ENCODE data around the gene MYO3B.
"Not testable (repeated sequence)": the region's sequence is repeated elsewhere in the genome, so short reads cannot be mapped to it uniquely, and the experiment has no call there.

MYO3B gene

DNA sequence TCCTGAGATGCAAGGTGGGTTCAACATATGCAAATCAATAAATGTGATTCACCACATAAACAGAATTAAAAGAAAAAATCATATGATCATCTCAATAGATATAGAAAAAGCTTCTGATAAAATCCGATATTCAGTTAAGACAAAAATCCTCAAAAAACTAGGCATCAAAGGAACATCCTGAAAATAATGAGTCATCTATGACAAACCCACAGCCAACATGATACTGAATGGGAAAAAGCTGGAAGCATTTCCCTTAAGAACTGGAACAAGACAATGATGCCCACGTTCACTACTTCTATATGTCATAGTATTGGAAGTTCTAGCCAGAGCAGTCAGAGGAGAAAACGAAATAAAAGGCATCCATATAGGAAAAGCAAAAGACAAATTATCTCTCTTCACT is 80.4 kb downstream of the MYO3B start:
- no peak for DNase-seq (ENCODE audit: extremely low spot score)
- TF ChIP-seq FOXM1 (IDR thresholded peaks at IDR 0.05; ENCODE audit: borderline replicate concordance) (no peak), SP1 (IDR thresholded peaks at IDR 0.05) (no peak), FOXK2 (IDR thresholded peaks at IDR 0.05) (no peak), ELF4 (IDR thresholded peaks at IDR 0.05) (no peak), BHLHE40 (IDR thresholded peaks at IDR 0.05; ENCODE audit: borderline replicate concordance) (no peak), SUZ12 (IDR thresholded peaks at IDR 0.05) (no peak), CTBP1 (IDR thresholded peaks at IDR 0.05; ENCODE audit: borderline replicate concordance) (no peak), NFRKB (IDR thresholded peaks at IDR 0.05) (no peak), ARNT (IDR thresholded peaks at IDR 0.05) (no peak), L3MBTL2 (conservative IDR thresholded peaks at IDR 0.05) (no peak), ZNF384 (IDR thresholded peaks at IDR 0.05) (no peak), LEF1 (IDR thresholded peaks at IDR 0.05; ENCODE audit: borderline replicate concordance) (no peak), TARDBP (IDR thresholded peaks at IDR 0.05) (no peak)
- TF ChIP-seq, protein P1, sequence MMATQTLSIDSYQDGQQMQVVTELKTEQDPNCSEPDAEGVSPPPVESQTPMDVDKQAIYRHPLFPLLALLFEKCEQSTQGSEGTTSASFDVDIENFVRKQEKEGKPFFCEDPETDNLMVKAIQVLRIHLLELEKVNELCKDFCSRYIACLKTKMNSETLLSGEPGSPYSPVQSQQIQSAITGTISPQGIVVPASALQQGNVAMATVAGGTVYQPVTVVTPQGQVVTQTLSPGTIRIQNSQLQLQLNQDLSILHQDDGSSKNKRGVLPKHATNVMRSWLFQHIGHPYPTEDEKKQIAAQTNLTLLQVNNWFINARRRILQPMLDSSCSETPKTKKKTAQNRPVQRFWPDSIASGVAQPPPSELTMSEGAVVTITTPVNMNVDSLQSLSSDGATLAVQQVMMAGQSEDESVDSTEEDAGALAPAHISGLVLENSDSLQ (IDR thresholded peaks at IDR 0.05) = no peak
- CTCF ChIA-PET = no interaction called here
- POLR2A ChIA-PET = no interaction called here

DNA sequence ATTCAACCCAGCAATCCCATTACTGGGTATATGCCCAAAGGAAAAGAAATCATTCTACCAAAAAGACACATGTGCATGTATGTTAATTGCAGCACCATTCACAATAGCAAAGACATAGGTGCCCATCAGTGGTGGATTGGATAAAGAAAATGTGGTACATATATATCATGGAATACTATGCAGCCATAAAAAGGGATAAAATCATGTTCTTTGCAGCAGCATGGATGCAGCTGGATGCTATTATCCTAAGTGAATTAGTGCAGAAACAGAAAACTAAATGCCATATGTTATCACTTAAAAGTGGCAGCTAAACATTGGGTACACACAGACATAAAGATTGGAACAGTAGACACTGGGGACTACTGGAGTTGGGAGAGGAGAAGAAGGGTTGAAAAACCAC is 82.2 kb downstream of the MYO3B start:
- ChIA-PET POLR2A (no interaction called here), CTCF (no interaction called here)
- DNase-seq (ENCODE audit: extremely low spot score) = no peak
- TF ChIP-seq L3MBTL2 (conservative IDR thresholded peaks at IDR 0.05) = no peak
- TF ChIP-seq ARNT (IDR thresholded peaks at IDR 0.05) = no peak
- TF ChIP-seq ELF4 (IDR thresholded peaks at IDR 0.05) = no peak
- no peak for TF ChIP-seq BHLHE40 (IDR thresholded peaks at IDR 0.05; ENCODE audit: borderline replicate concordance)
- TF ChIP-seq CTBP1 (IDR thresholded peaks at IDR 0.05; ENCODE audit: borderline replicate concordance) = no peak
- no peak for TF ChIP-seq ZNF384 (IDR thresholded peaks at IDR 0.05)
- TF ChIP-seq, protein P1 (IDR thresholded peaks at IDR 0.05) = no peak
- no peak for TF ChIP-seq TARDBP (IDR thresholded peaks at IDR 0.05)
- no peak for TF ChIP-seq NFRKB (IDR thresholded peaks at IDR 0.05)
- TF ChIP-seq FOXK2 (IDR thresholded peaks at IDR 0.05) = no peak
- no peak for TF ChIP-seq SUZ12 (IDR thresholded peaks at IDR 0.05)
- no peak for TF ChIP-seq SP1 (IDR thresholded peaks at IDR 0.05)
- TF ChIP-seq FOXA1 (IDR thresholded peaks at IDR 0.05) = no peak
- TF ChIP-seq HDGF (IDR thresholded peaks at IDR 0.05; ENCODE audit: borderline replicate concordance) = no peak
- TF ChIP-seq LEF1 (IDR thresholded peaks at IDR 0.05; ENCODE audit: borderline replicate concordance) = no peak
- TF ChIP-seq FOXM1 (IDR thresholded peaks at IDR 0.05; ENCODE audit: borderline replicate concordance) = no peak

- DNase-seq (ENCODE audit: extremely low spot score) = no peak
- TF ChIP-seq, protein P1 (IDR thresholded peaks at IDR 0.05) = no peak
- POLR2A ChIA-PET = no interaction called here
- CTCF ChIA-PET = no interaction called here
Measured at GRCh38 chr2:170261566-170261965, 83.6 kb downstream of the MYO3B start.

DNA sequence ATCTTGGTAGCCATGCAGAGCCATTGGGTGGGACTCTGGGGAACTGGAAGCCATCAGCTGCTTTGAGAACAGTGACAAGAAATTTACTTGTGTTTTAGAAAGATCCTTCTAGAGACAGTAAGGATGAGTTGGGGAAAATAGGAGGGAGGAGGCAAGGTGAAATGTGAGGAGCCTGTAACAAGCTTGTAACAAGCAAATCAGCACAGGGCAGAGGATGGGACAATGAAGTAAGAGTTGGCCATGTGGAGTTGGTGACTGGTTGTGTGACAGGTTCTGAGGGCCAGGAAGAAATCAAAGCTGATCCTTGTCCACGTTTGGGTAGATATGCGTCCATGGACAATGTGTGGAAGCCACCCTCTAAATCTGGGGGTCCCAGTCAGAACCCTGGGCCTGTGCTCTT is 84.4 kb downstream of the MYO3B start:
- TF ChIP-seq, protein P1 (IDR thresholded peaks at IDR 0.05) = no peak
- TF ChIP-seq FOXM1 (IDR thresholded peaks at IDR 0.05; ENCODE audit: borderline replicate concordance) (no peak), FOXK2 (IDR thresholded peaks at IDR 0.05) (no peak), ZNF384 (IDR thresholded peaks at IDR 0.05) (no peak), SP1 (IDR thresholded peaks at IDR 0.05) (no peak), LEF1 (IDR thresholded peaks at IDR 0.05; ENCODE audit: borderline replicate concordance) (no peak), BHLHE40 (IDR thresholded peaks at IDR 0.05; ENCODE audit: borderline replicate concordance) (no peak), L3MBTL2 (conservative IDR thresholded peaks at IDR 0.05) (no peak), SUZ12 (IDR thresholded peaks at IDR 0.05) (no peak), TARDBP (IDR thresholded peaks at IDR 0.05) (no peak), CTBP1 (IDR thresholded peaks at IDR 0.05; ENCODE audit: borderline replicate concordance) (no peak), ELF4 (IDR thresholded peaks at IDR 0.05) (no peak), NFRKB (IDR thresholded peaks at IDR 0.05) (no peak), HDGF (IDR thresholded peaks at IDR 0.05; ENCODE audit: borderline replicate concordance) (no peak), FOXA1 (IDR thresholded peaks at IDR 0.05) (no peak), ARNT (IDR thresholded peaks at IDR 0.05) (no peak)
- CTCF ChIA-PET = no interaction called here
- DNase-seq (ENCODE audit: extremely low spot score) = no peak
- POLR2A ChIA-PET = no interaction called here

DNA sequence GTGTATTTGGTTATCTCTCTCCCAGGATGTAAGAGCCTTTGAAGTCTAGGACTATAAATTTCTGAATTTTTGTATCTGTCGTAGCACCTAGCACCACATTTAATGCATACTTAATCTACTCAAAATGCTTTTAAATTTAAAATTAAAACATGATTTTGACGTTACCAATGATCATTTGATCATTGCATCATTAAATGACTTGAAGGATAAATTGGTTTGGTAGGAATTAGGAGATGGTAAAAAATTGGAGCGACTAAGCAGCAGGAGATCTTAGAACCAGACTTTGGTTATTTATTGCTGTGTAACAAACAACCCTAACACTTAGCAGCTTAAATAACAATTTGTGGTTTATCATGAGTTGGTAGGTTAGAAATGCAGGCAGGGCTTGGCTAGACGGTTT is 84.9 kb downstream of the MYO3B start:
- no peak for TF ChIP-seq CTBP1 (IDR thresholded peaks at IDR 0.05; ENCODE audit: borderline replicate concordance)
- no peak for TF ChIP-seq ARNT (IDR thresholded peaks at IDR 0.05)
- no peak for TF ChIP-seq HDGF (IDR thresholded peaks at IDR 0.05; ENCODE audit: borderline replicate concordance)
- no peak for TF ChIP-seq BHLHE40 (IDR thresholded peaks at IDR 0.05; ENCODE audit: borderline replicate concordance)
- no peak for TF ChIP-seq ELF4 (IDR thresholded peaks at IDR 0.05)
- no peak for TF ChIP-seq SP1 (IDR thresholded peaks at IDR 0.05)
- TF ChIP-seq, protein P1 (IDR thresholded peaks at IDR 0.05) = no peak
- TF ChIP-seq L3MBTL2 (conservative IDR thresholded peaks at IDR 0.05) = no peak
- no peak for TF ChIP-seq FOXA1 (IDR thresholded peaks at IDR 0.05)
- no peak for TF ChIP-seq FOXM1 (IDR thresholded peaks at IDR 0.05; ENCODE audit: borderline replicate concordance)
- ChIA-PET POLR2A (no interaction called here), CTCF (no interaction called here)
- no peak for DNase-seq (ENCODE audit: extremely low spot score)

GRCh38 chr2:170263728-170264521 is 86.0 kb downstream of the MYO3B start:
- DNase-seq (ENCODE audit: extremely low spot score); POLR2A ChIA-PET; CTCF ChIA-PET: not testable (repeated sequence)
